ENCODE results near the gene KIAA1586. TPM values are rescaled to one million over a fixed set of nuclear protein-coding genes. Genes with fewer than 3 reads are reported as not detected.

KIAA1586 gene
- total RNA-seq, 6 donors from 2014 or later: 2.7 to 11.3 (median 7.5) TPM

GRCh38 chr6:57075092-57075491 is 28.6 kb downstream of the KIAA1586 start:
- Histone ChIP-seq H3K27me3 (no peaks in the 10 kb centered on the region), H3K4me1 (no peaks in the 10 kb centered on the region), H3K36me3 (no peaks in the 10 kb centered on the region), H3K9me3 (no peaks in the 10 kb centered on the region), H3K4me3 (no peak overlapping the region), H3K27ac (no peak overlapping the region)
- ATAC-seq (ENCODE audit: low FRiP score in 2 of 2) (no peak), DNase-seq (no peak)
- TF ChIP-seq POLR2AphosphoS5 (IDR thresholded peaks at IDR 0.05) (no peak), EP300 (IDR thresholded peaks at IDR 0.05) (no peak), POLR2A (IDR thresholded peaks at IDR 0.05) (no peak)
- TF ChIP-seq, protein P1, sequence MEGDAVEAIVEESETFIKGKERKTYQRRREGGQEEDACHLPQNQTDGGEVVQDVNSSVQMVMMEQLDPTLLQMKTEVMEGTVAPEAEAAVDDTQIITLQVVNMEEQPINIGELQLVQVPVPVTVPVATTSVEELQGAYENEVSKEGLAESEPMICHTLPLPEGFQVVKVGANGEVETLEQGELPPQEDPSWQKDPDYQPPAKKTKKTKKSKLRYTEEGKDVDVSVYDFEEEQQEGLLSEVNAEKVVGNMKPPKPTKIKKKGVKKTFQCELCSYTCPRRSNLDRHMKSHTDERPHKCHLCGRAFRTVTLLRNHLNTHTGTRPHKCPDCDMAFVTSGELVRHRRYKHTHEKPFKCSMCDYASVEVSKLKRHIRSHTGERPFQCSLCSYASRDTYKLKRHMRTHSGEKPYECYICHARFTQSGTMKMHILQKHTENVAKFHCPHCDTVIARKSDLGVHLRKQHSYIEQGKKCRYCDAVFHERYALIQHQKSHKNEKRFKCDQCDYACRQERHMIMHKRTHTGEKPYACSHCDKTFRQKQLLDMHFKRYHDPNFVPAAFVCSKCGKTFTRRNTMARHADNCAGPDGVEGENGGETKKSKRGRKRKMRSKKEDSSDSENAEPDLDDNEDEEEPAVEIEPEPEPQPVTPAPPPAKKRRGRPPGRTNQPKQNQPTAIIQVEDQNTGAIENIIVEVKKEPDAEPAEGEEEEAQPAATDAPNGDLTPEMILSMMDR (IDR thresholded peaks at IDR 0.05): no peak

DNA sequence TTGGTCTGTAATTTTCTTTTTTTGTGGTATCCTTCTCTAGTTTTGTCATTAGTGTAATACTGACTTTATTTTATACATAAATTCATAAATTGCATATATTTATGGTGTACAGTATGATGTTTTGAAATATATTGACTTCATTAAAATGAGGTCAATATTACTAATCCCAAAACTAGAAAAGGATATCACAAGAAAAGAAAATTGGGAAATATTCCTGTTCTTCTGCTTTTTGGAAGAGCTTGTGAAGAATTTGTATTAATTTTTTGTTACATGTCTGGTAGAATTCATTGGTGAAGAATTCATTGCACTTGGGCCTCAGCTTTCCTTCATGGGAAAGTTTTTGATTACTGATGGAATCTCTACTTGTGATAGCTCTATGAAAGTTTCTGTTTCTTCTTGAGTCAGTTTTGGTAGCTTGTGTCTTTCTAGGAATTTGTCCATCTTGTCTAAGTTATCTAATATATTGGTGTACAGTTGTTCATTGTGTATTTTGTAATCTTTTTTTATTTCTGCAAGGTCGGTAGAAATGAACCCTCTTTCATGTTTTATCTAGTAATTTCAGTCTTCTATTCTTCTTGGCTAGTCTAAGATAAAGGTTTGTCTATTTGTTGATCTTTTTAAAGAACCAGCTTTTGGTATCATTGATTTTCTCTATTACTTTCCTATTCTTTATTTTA is 32.2 kb downstream of the KIAA1586 start:
- Histone ChIP-seq H3K36me3 (no peaks in the 10 kb centered on the region), H3K9me3 (no peaks in the 10 kb centered on the region), H3K4me1 (no peaks in the 10 kb centered on the region), H3K27me3 (no peaks in the 10 kb centered on the region), H3K4me3 (no peak overlapping the region), H3K27ac (no peak overlapping the region)
- DNase-seq: no peak
- TF ChIP-seq, protein P1 (IDR thresholded peaks at IDR 0.05): no peak
- TF ChIP-seq POLR2A (IDR thresholded peaks at IDR 0.05): no peak
- TF ChIP-seq EP300 (IDR thresholded peaks at IDR 0.05): no peak
- no peak for TF ChIP-seq POLR2AphosphoS5 (IDR thresholded peaks at IDR 0.05)
- no peak for ATAC-seq (ENCODE audit: low FRiP score in 2 of 2)
- 89 to 100% methylated on average over 1 of the region's 1 CpG for WGBS, 2 donors

- DNase-seq: no peak
- 76 to 84% methylated on average over 2 of the region's 2 CpGs for WGBS, 2 donors
- ATAC-seq (ENCODE audit: low FRiP score in 2 of 2): no peak
- Histone ChIP-seq H3K4me3 (no peak overlapping the region), H3K4me1 (peaks cover 0 to 5% (median 2%) of the 10 kb centered on the region in 4 donors), H3K36me3 (no peaks in the 10 kb centered on the region), H3K27me3 (no peaks in the 10 kb centered on the region), H3K9me3 (no peaks in the 10 kb centered on the region), H3K27ac (no peak overlapping the region)
- TF ChIP-seq POLR2A (IDR thresholded peaks at IDR 0.05) (no peak), EP300 (IDR thresholded peaks at IDR 0.05) (no peak), POLR2AphosphoS5 (IDR thresholded peaks at IDR 0.05) (no peak)
- TF ChIP-seq, protein P1 (IDR thresholded peaks at IDR 0.05): no peak
These were observed 39.0 kb downstream of the KIAA1586 start for GRCh38 chr6:57085471-57085870.

DNA sequence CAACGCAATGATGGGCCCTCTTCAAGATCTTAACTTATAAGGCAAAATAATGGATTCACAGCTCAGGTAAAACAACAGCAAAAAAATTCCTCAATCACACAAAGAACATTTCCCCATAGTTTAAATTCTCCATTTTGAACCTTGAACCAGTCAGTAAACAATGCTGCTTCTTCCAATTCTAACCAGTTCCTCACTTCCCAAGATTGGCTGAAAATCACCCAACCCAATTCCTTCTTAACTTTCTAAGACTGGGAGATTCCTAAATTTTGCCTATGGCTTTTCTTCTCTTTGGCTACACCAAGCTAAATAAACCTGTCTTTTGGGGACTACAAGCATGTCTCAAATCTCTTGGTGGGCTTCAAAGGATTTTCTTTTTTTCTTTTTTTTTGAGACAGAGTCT is 40.4 kb downstream of the KIAA1586 start:
- Histone ChIP-seq H3K36me3 (no peaks in the 10 kb centered on the region), H3K9me3 (no peaks in the 10 kb centered on the region), H3K27ac (no peak overlapping the region), H3K4me1 (peaks cover 5 to 10% (median 8%) of the 10 kb centered on the region in 4 donors), H3K4me3 (no peak overlapping the region), H3K27me3 (no peaks in the 10 kb centered on the region)
- ATAC-seq (ENCODE audit: low FRiP score in 2 of 2) (no peak), DNase-seq (no peak)
- TF ChIP-seq, protein P1 (IDR thresholded peaks at IDR 0.05): no peak
- TF ChIP-seq POLR2A (IDR thresholded peaks at IDR 0.05): no peak
- TF ChIP-seq POLR2AphosphoS5 (IDR thresholded peaks at IDR 0.05): no peak
- TF ChIP-seq EP300 (IDR thresholded peaks at IDR 0.05): no peak
- 93 to 97% methylated on average over 1 of the region's 1 CpG for WGBS, 2 donors

DNA sequence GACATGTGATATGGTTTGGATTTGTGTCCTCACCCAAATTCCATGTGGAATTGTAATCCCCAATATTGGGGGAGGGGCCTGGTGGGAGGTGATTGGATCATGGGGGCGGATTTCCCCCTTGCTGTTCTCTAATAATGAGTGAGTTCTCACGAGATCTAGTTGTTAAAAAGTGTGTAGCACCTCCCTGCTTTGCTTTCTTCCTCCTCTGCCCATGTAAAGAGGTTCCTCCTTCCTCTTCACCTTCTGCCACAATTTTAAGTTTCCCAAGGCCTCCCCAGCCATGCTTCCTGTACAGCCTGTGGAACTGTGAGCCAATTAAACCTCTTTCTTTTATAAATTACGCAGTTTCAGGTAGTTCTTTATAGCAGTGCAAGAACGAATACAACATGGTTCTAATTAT is 41.4 kb downstream of the KIAA1586 start:
- TF ChIP-seq POLR2A (IDR thresholded peaks at IDR 0.05): no peak
- TF ChIP-seq, protein P1 (IDR thresholded peaks at IDR 0.05): no peak
- no peak for TF ChIP-seq POLR2AphosphoS5 (IDR thresholded peaks at IDR 0.05)
- no peak for TF ChIP-seq EP300 (IDR thresholded peaks at IDR 0.05)
- no peaks in the 10 kb centered on the region for H3K9me3 ChIP-seq
- H3K27me3 ChIP-seq: no peaks in the 10 kb centered on the region
- peaks cover 0 to 6% (median 0%) of the 10 kb centered on the region in 4 donors for H3K36me3 ChIP-seq
- no peak overlapping the region for H3K27ac ChIP-seq
- DNase-seq (no peak), ATAC-seq (ENCODE audit: low FRiP score in 2 of 2) (no peak)
- H3K4me1 ChIP-seq: peaks cover 16 to 21% (median 18%) of the 10 kb centered on the region in 4 donors
- WGBS, 2 donors: 77 to 78% methylated on average over 4 of the region's 4 CpGs
- H3K4me3 ChIP-seq: no peak overlapping the region

Data from upper lobe of left lung (tissue), 6 donors.